Keratinocyte (primary cell): Measurements from ENCODE around the gene SPIRE1. TPM values are rescaled to one million over a fixed set of nuclear protein-coding genes. Genes with fewer than 3 reads are reported as not detected.

Experiments
- DNase-seq: peaks from one replicate; pipeline ENCODE4 v3.0.0-alpha.2; 2011; ENCODE audit warnings: low read depth, missing footprints, low spot score
- FAIRE-seq: peaks from 2 replicates; lab custom pipeline; 2011; peaks lifted over from hg19 to GRCh38; lab: Jason Lieb, UNC
- H2AFZ ChIP-seq: 2 replicates; pipeline ENCODE4 v1.6.0; 2012; ENCODE audit warnings: low read length, control low read depth, inconsistent platforms; ENCODE audit not compliant: control insufficient read depth
- H3K27ac ChIP-seq: 2 replicates; pipeline ENCODE4 v1.5.1; 2011; ENCODE audit warnings: low read length; ENCODE audit not compliant: control insufficient read depth, insufficient read depth
- H3K27me3 ChIP-seq: 3 replicates; pipeline ENCODE4 v1.6.0; 2011; ENCODE audit warnings: low read length; ENCODE audit not compliant: control insufficient read depth, insufficient read depth; ENCODE audit errors: extremely low read depth
- H3K36me3 ChIP-seq, 2 experiments: 2 replicates in 1 of 2; 3 replicates in 1 of 2; pipeline ENCODE4 v1.5.1; 2011; ENCODE audit warnings: low read length in 2 of 2, mild to moderate bottlenecking in 1 of 2; ENCODE audit not compliant: control insufficient read depth in 2 of 2, insufficient read depth in 2 of 2; ENCODE audit errors: extremely low read depth in 1 of 2
- H3K4me1 ChIP-seq: 3 replicates; pipeline ENCODE4 v1.5.1; 2011; ENCODE audit warnings: low read length; ENCODE audit not compliant: control insufficient read depth, insufficient read depth; ENCODE audit errors: extremely low read depth
- H3K4me2 ChIP-seq: 3 replicates; pipeline ENCODE4 v1.6.0; 2011; ENCODE audit warnings: low read depth, low read length; ENCODE audit not compliant: control insufficient read depth, insufficient read depth; ENCODE audit errors: extremely low read depth
- H3K4me3 ChIP-seq, 3 experiments: fragments of 200-600 bp in 1 of 3; sonication (generic) in 1 of 3; 2 replicates in 2 of 3; 3 replicates in 1 of 3; pipeline ENCODE4 v1.5.1; 2011 to 2016; ENCODE audit warnings: low read length in 3 of 3, mild to moderate bottlenecking in 3 of 3, control low read depth in 2 of 3, inconsistent platforms in 1 of 3, low read depth in 1 of 3, mixed read lengths in 1 of 3, mixed run types in 1 of 3, moderate library complexity in 1 of 3; ENCODE audit not compliant: control insufficient read depth in 2 of 3, insufficient read depth in 2 of 3; ENCODE audit errors: extremely low read depth in 1 of 3
- H3K79me2 ChIP-seq: 2 replicates; pipeline ENCODE4 v1.6.0; 2012; ENCODE audit warnings: low read length; ENCODE audit not compliant: control insufficient read depth, insufficient read depth
- H3K9ac ChIP-seq: 3 replicates; pipeline ENCODE4 v1.6.0; 2011; ENCODE audit warnings: low read length; ENCODE audit not compliant: control insufficient read depth, insufficient read depth; ENCODE audit errors: extremely low read depth
- H3K9me1 ChIP-seq: 3 replicates; pipeline ENCODE4 v1.6.0; 2011; ENCODE audit warnings: low read length; ENCODE audit not compliant: control insufficient read depth, insufficient read depth; ENCODE audit errors: extremely low read depth
- H3K9me3 ChIP-seq: 2 replicates; pipeline ENCODE4 v1.5.1; 2012; ENCODE audit warnings: low read depth, low read length; ENCODE audit not compliant: control insufficient read depth
- H4K20me1 ChIP-seq: 3 replicates; pipeline ENCODE4 v1.6.0; 2011; ENCODE audit warnings: low read length; ENCODE audit not compliant: control insufficient read depth, insufficient read depth; ENCODE audit errors: extremely low read depth
- EZH2 ChIP-seq: IDR thresholded peaks from one replicate; pipeline ENCODE4 v1.6.1; 2012; ENCODE audit warnings: inconsistent platforms, mild to moderate bottlenecking, low read length, moderate library complexity
- dilution Hi-C: fragments of 300-500 bp; cut with MboI; formaldehyde crosslinking; loops from one replicate; pipeline ENCODE4 v1.7.0; 2020; ENCODE audit warnings: low sequenced_read_pairs; ENCODE audit not compliant: extremely low pct_ligation_motif_present
- polyA minus RNA-seq, 3 experiments: library from RNA; depleted of rRNA, polyadenylated mRNA; stranded (reverse); fragments of >200 nt; gene quantifications; 1 replicate in 1 of 3; 2 replicates in 1 of 3; 3 replicates in 1 of 3; pipeline ENCODE4 v1.2.3, GENCODE V29; 2011
- polyA plus RNA-seq, 5 experiments: library from polyadenylated mRNA; depleted of rRNA in 3 of 5; stranded (reverse) in 3 of 5; stranded (forward) in 1 of 5; unstranded in 1 of 5; fragments of >200 nt; gene quantifications; 1 replicate in 1 of 5; 2 replicates in 3 of 5; 3 replicates in 1 of 5; pipeline versions ENCODE4 v1.2.1 to v1.2.3, GENCODE V29; 2011 to 2012; ENCODE audit warnings: missing spikeins in 2 of 5, low read depth in 1 of 5, low replicate concordance in 1 of 5
- TF ChIP-seq, protein P1 (sequence below), 3 experiments: IDR thresholded peaks in 1 of 3; conservative IDR thresholded peaks in 1 of 3; optimal IDR thresholded peaks in 1 of 3; 2 replicates in 2 of 3; 3 replicates in 1 of 3; pipeline versions ENCODE3 to v1.5.1; 2011; ENCODE audit warnings: low read length in 3 of 3, mild to moderate bottlenecking in 3 of 3, moderate library complexity in 2 of 3, control low read depth in 1 of 3, inconsistent platforms in 1 of 3; ENCODE audit not compliant: insufficient read depth in 2 of 3; ENCODE audit errors: extremely low read depth in 1 of 3

Gene SPIRE1
- polyA plus RNA-seq (14.3 to 20.6 TPM (median 14.4 TPM) in 3 replicates), polyA minus RNA-seq (12.7 to 21.6 TPM (median 21.5 TPM) in 3 replicates)
- 55.0 TPM for polyA plus RNA-seq (2011; ENCODE audit: low read depth)
- 15.1 and 21.3 TPM in 2 replicates for polyA plus RNA-seq (2011; cell fraction: cytosol; rRNA removed)
- polyA plus RNA-seq (2011; cell fraction: nucleus; rRNA removed), result 17.0 and 19.7 TPM in 2 replicates
- polyA plus RNA-seq (2012; ENCODE audit: low replicate concordance), result 15.4 and 24.3 TPM in 2 replicates
- polyA minus RNA-seq (2011; cell fraction: cytosol; rRNA and poly(A)+ RNA removed), result 20.9 TPM
- polyA minus RNA-seq (2011; cell fraction: nucleus; rRNA and poly(A)+ RNA removed), result 14.2 and 32.3 TPM in 2 replicates

DNA sequence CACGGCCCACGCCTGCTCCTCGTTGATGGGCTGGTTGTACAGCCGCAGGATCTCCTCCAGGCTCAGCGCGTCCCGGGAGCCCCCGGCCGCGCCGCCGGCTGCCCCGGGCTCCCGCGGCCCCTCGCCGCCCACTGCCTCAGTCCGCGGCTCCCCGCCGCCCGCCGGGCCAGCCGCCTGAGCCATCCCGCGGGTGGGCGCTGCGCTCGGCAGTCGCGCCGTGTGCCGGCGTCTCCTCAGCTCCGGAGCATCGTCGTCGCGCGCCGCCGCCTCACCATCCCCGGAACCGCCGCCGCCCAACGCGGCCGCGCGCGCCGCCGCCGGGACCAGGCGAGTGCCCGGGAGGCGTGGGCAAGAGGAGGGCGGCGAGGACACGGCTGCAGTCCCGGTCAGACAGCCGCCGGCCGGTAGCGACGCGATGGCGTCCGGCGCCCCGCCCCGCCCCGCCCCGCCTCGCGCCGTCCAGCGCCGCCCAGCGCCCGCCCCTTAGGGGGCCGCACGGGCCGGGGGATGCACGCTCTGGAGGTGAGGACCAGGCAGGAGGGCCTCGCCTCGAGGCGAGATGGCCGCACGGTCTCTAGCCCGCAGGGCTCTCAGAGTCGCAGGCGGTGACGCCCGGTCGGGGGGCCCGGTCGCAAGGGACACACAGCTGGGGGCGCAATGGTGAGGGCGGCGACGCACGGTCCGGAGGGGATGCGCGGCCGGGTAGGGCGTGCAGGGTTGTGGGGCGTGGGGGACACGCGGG, at the start of gene SPIRE1:
SPIRE1 (minus strand) TSS at position 424 of the 742 bp plus-strand sequence; CDS start at position 183, 241 bp downstream.
- Histone ChIP-seq H3K9ac (peak within 1 kb of the TSS; percentile 92), H3K4me1 (peaks cover 11% of the 10 kb centered on the region), H3K36me3 (no peaks in the 10 kb centered on the region), H3K9me3 (no peaks in the 10 kb centered on the region), H3K27ac (peak within 1 kb of the TSS; percentile 91), H3K4me3 (peak within 1 kb of the TSS; percentile 85 to 98 (median 92)), H3K9me1 (peaks cover 2% of the 10 kb centered on the region), H3K27me3 (no peaks in the 10 kb centered on the region), H4K20me1 (peaks cover 3% of the 10 kb centered on the region), H3K79me2 (peaks cover 36% of the 10 kb centered on the region), H2AFZ (peak within 1 kb of the TSS; percentile 88), H3K4me2 (peak within 1 kb of the TSS; percentile 77)
- no peak for DNase-seq
- dilution Hi-C loops, result no loop called here
- TF ChIP-seq EZH2, result no peak
- TF ChIP-seq, protein P1, sequence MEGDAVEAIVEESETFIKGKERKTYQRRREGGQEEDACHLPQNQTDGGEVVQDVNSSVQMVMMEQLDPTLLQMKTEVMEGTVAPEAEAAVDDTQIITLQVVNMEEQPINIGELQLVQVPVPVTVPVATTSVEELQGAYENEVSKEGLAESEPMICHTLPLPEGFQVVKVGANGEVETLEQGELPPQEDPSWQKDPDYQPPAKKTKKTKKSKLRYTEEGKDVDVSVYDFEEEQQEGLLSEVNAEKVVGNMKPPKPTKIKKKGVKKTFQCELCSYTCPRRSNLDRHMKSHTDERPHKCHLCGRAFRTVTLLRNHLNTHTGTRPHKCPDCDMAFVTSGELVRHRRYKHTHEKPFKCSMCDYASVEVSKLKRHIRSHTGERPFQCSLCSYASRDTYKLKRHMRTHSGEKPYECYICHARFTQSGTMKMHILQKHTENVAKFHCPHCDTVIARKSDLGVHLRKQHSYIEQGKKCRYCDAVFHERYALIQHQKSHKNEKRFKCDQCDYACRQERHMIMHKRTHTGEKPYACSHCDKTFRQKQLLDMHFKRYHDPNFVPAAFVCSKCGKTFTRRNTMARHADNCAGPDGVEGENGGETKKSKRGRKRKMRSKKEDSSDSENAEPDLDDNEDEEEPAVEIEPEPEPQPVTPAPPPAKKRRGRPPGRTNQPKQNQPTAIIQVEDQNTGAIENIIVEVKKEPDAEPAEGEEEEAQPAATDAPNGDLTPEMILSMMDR (optimal IDR thresholded peaks at IDR 0.05 in 1 of 3, IDR thresholded peaks at IDR 0.05 in 1 of 3, conservative IDR thresholded peaks at IDR 0.05 in 1 of 3; ENCODE audit: extremely low read depth in 1 of 3, insufficient read depth in 2 of 3, low read length in 3 of 3), result peak in 1 of 3 experiments; percentile 11
- FAIRE-seq, result no peak

DNA sequence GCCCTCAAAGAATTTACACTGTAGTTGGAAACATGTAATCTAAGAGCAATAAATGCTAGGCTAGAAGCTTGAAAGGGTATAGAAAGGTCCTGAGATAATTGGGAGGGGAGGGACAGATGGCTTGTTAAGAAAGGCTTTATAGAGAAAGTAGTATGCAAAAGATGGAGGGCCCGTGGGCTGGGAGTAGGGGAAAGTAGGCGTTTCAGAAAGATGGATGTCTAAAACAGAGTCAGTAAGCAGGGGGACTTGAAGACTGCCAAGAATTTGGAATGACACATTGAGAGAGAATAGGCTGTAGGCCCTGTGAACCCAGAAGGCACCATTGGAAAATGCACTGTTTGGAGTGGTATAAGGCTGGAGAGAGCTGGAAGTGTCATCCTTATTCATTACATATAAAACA, 45.8 kb upstream of the SPIRE1 start:
- dilution Hi-C loops, result no loop called here
- Histone ChIP-seq H3K9me3 (no peaks in the 10 kb centered on the region), H4K20me1 (no peaks in the 10 kb centered on the region), H3K27me3 (no peaks in the 10 kb centered on the region), H3K4me1 (peaks cover 24% of the 10 kb centered on the region), H3K27ac (peak overlapping the region; percentile 97), H3K36me3 (peaks cover 6 to 10% of the 10 kb centered on the region in 2 experiments), H3K4me2 (peak overlapping the region; percentile 84), H2AFZ (peak overlapping the region; percentile 96), H3K9me1 (peaks cover 2% of the 10 kb centered on the region), H3K79me2 (peaks cover 49% of the 10 kb centered on the region), H3K4me3 (peak overlapping the region; percentile 69 to 97 (median 90)), H3K9ac (peak overlapping the region; percentile 99)
- DNase-seq, result no peak
- no peak for FAIRE-seq
- TF ChIP-seq EZH2, result no peak
- TF ChIP-seq, protein P1 (optimal IDR thresholded peaks at IDR 0.05 in 1 of 3, IDR thresholded peaks at IDR 0.05 in 1 of 3, conservative IDR thresholded peaks at IDR 0.05 in 1 of 3; ENCODE audit: extremely low read depth in 1 of 3, insufficient read depth in 2 of 3, low read length in 3 of 3), result no peak
